ENCODE measurements around the gene LCE6A. TPM values are rescaled to one million over a fixed set of nuclear protein-coding genes. Genes with fewer than 3 reads are reported as not detected.

The LCE6A gene
- total and polyA plus RNA-seq, 4 donors = not detected

GRCh38 chr1:152869808-152870419 is 27.3 kb downstream of the LCE6A start:
- H3K9me3 ChIP-seq (ENCODE audit: control insufficient read depth in 4 of 4, low read length in 3 of 4) = no peaks in the 10 kb centered on the region
- no peaks in the 10 kb centered on the region for H3K36me3 ChIP-seq (ENCODE audit: control insufficient read depth in 4 of 4, insufficient read depth in 3 of 4, low read depth in 1 of 4, low read length in 3 of 4)
- WGBS = 29% methylated on average over 9 of the region's 9 CpGs
- TF ChIP-seq GABPA (IDR thresholded peaks at IDR 0.05 in 1 of 2, conservative IDR thresholded peaks at IDR 0.05 in 1 of 2) (no peak), CTCF (IDR thresholded peaks at IDR 0.05; ENCODE audit: low read depth, low read length, missing input control) (peak; percentile 66), TAF1 (conservative IDR thresholded peaks at IDR 0.05) (no peak), RAD21 (IDR thresholded peaks at IDR 0.05) (peak; percentile 71 to 80)
- H3K4me3 ChIP-seq (ENCODE audit: low read depth in 1 of 3, low read length in 3 of 3) = no peak overlapping the region
- no peaks in the 10 kb centered on the region for H3K4me1 ChIP-seq (ENCODE audit: control insufficient read depth in 4 of 4, insufficient read depth in 4 of 4, low read length in 3 of 4)
- H3K27me3 ChIP-seq (ENCODE audit: control insufficient read depth in 4 of 4, insufficient read depth in 4 of 4, low read length in 3 of 4) = no peaks in the 10 kb centered on the region
- H3K27ac ChIP-seq (ENCODE audit: low read depth in 1 of 2, low read length in 2 of 2) = no peak overlapping the region
- H3K9ac ChIP-seq (ENCODE audit: low read depth in 1 of 2, low read length in 2 of 2) = no peak overlapping the region
- DNase-seq (ENCODE audit: low spot score) = peak; percentile 67

GRCh38 chr1:152870831-152871730 is 28.4 kb downstream of the LCE6A start:
- 42% methylated on average over 17 of the region's 17 CpGs for WGBS
- H3K27ac ChIP-seq (ENCODE audit: low read depth in 1 of 2, low read length in 2 of 2) = no peak overlapping the region
- no peak overlapping the region for H3K4me3 ChIP-seq (ENCODE audit: low read depth in 1 of 3, low read length in 3 of 3)
- no peaks in the 10 kb centered on the region for H3K4me1 ChIP-seq (ENCODE audit: control insufficient read depth in 4 of 4, insufficient read depth in 4 of 4, low read length in 3 of 4)
- TF ChIP-seq HNF4A (conservative IDR thresholded peaks at IDR 0.05) (no peak), CTCF (IDR thresholded peaks at IDR 0.05; ENCODE audit: low read depth, low read length, missing input control) (peak; percentile 45), JUND (IDR thresholded peaks at IDR 0.05) (no peak), RAD21 (IDR thresholded peaks at IDR 0.05) (peak; percentile 78 to 85), YY1 (IDR thresholded peaks at IDR 0.05) (no peak), HNF4G (IDR thresholded peaks at IDR 0.05) (no peak)
- no peaks in the 10 kb centered on the region for H3K9me3 ChIP-seq (ENCODE audit: control insufficient read depth in 4 of 4, low read length in 3 of 4)
- H3K36me3 ChIP-seq (ENCODE audit: control insufficient read depth in 4 of 4, insufficient read depth in 3 of 4, low read depth in 1 of 4, low read length in 3 of 4) = no peaks in the 10 kb centered on the region
- no peak for DNase-seq (ENCODE audit: low spot score)
- H3K27me3 ChIP-seq (ENCODE audit: control insufficient read depth in 4 of 4, insufficient read depth in 4 of 4, low read length in 3 of 4) = no peaks in the 10 kb centered on the region
- no peak overlapping the region for H3K9ac ChIP-seq (ENCODE audit: low read depth in 1 of 2, low read length in 2 of 2)

GRCh38 chr1:152871731-152872126 is 29.1 kb downstream of the LCE6A start:
- TF ChIP-seq CTCF (IDR thresholded peaks at IDR 0.05; ENCODE audit: low read depth, low read length, missing input control) (no peak), EGR1 (IDR thresholded peaks at IDR 0.05; ENCODE audit: low read depth in 2 of 2) (no peak), HNF4G (IDR thresholded peaks at IDR 0.05) (no peak), SP1 (IDR thresholded peaks at IDR 0.05) (no peak), ZBTB33 (IDR thresholded peaks at IDR 0.05) (no peak), JUND (IDR thresholded peaks at IDR 0.05) (no peak), NR2F2 (IDR thresholded peaks at IDR 0.05) (no peak), ATF3 (IDR thresholded peaks at IDR 0.05) (no peak), MAX (IDR thresholded peaks at IDR 0.05) (no peak), HNF4A (conservative IDR thresholded peaks at IDR 0.05) (no peak), FOXA2 (IDR thresholded peaks at IDR 0.05) (no peak), YY1 (IDR thresholded peaks at IDR 0.05) (no peak), GABPA (IDR thresholded peaks at IDR 0.05 in 1 of 2, conservative IDR thresholded peaks at IDR 0.05 in 1 of 2) (no peak)
- Histone ChIP-seq H3K27ac (ENCODE audit: low read depth in 1 of 2, low read length in 2 of 2) (no peak overlapping the region), H3K4me1 (ENCODE audit: control insufficient read depth in 4 of 4, insufficient read depth in 4 of 4, low read length in 3 of 4) (peaks cover 0 to 4% (median 0%) of the 10 kb centered on the region in 4 donors), H3K27me3 (ENCODE audit: control insufficient read depth in 4 of 4, insufficient read depth in 4 of 4, low read length in 3 of 4) (no peaks in the 10 kb centered on the region), H3K36me3 (ENCODE audit: control insufficient read depth in 4 of 4, insufficient read depth in 3 of 4, low read depth in 1 of 4, low read length in 3 of 4) (no peaks in the 10 kb centered on the region), H3K4me3 (ENCODE audit: low read depth in 1 of 3, low read length in 3 of 3) (no peak overlapping the region), H3K9ac (ENCODE audit: low read depth in 1 of 2, low read length in 2 of 2) (no peak overlapping the region), H3K9me3 (ENCODE audit: control insufficient read depth in 4 of 4, low read length in 3 of 4) (no peaks in the 10 kb centered on the region)
- WGBS = 87% methylated on average over 6 of the region's 6 CpGs
- DNase-seq (ENCODE audit: low spot score) = no peak

Measured in liver (tissue), 9 donors.